Measurements from ENCODE around the gene AP1B1. TPM values are rescaled to one million over a fixed set of nuclear protein-coding genes. Genes with fewer than 3 reads are reported as not detected.

The AP1B1 gene
- total and polyA plus RNA-seq, 2 of the 8 experiments (the other 6 are each of a cell fraction or from before 2014, with no cell fraction given) = 64.2 to 86.8 TPM

DNA sequence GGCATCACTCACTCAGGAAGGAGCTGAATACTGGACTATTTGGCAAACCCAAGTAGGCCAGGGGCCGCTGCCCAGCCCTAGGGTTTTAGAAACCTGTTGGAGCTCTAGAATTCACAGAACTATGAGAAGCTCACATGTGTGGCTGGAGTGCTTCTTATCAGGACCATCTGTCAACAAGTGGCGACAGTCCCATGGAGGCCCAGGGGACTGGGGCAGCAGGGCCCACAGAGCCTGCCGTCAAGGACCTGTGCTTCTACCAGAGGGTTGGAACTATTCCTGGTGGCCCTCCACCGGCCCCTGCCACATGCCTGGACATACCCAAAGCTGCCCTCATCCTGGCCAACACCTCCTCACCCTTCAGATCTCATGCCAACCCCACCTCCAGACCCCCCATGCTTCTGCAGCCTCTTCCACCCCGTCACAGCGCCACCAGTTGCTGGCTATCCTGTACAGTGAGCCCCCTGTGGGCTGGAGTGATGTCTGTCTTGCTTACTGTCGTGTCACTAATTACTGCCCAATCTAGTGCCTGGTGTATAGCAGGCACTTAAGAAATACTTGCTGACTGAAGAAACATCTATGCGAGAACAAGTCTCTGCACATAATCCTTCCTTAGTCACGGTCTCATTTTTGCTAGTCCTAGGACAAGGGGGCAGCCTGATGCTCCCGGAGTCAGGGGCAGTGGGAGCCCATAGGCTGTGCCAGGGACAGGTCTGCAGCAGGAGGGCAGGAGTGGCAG is 45.6 kb downstream of the AP1B1 start:
- Histone ChIP-seq H4K8ac (ENCODE audit: extremely low read depth, insufficient read depth, low read length) (no peak overlapping the region), H3K9ac (replicated peaks in 1 of 4; ENCODE audit: extremely low read depth in 1 of 4, low read depth in 3 of 4, low read length in 3 of 4) (no peak overlapping the region), H4K20me1 (replicated peaks in 1 of 2; ENCODE audit: control insufficient read depth in 1 of 2, insufficient read depth in 2 of 2, low read length in 2 of 2) (peaks cover 1 to 6% of the 10 kb centered on the region in 2 experiments), H3K18ac (ENCODE audit: extremely low read depth, low read length) (no peak overlapping the region), H3K4ac (replicated peaks; ENCODE audit: insufficient read length, low read depth, low read length) (no peak overlapping the region), H3K23me2 (ENCODE audit: low read depth, low read length) (no peaks in the 10 kb centered on the region), H3K23ac (ENCODE audit: insufficient read length) (no peak overlapping the region), H2AK5ac (ENCODE audit: low read depth, low read length) (no peak overlapping the region), H4K91ac (replicated peaks; ENCODE audit: insufficient read length, low read length) (no peak overlapping the region), H3K36me3 (ENCODE audit: control insufficient read depth in 2 of 4, insufficient read depth in 4 of 4, low read length in 3 of 4) (peaks cover 8 to 41% (median 25%) of the 10 kb centered on the region in 4 experiments), H2BK12ac (ENCODE audit: low read depth, low read length) (no peak overlapping the region), H3K56ac (replicated peaks; ENCODE audit: insufficient read length, low read depth, low read length) (no peak overlapping the region), H2AFZ (ENCODE audit: low read length) (no peak overlapping the region), H4K5ac (ENCODE audit: insufficient read length, low read depth, low read length) (no peak overlapping the region), H3K4me3 (ENCODE audit: extremely low read depth in 1 of 4, insufficient read depth in 2 of 4, low read depth in 3 of 4, low read length in 4 of 4) (no peak overlapping the region), H3K4me2 (ENCODE audit: insufficient read depth in 1 of 2, low read depth in 2 of 2, low read length in 2 of 2) (no peak overlapping the region), H3K9me3 (ENCODE audit: insufficient read depth in 2 of 2, low read depth in 1 of 2, low read length in 1 of 2) (no peaks in the 10 kb centered on the region), H3K27me3 (replicated peaks in 1 of 4; ENCODE audit: control insufficient read depth in 3 of 4, extremely low read depth in 1 of 4, insufficient read depth in 3 of 4, low read length in 3 of 4) (no peaks in the 10 kb centered on the region), H3K4me1 (replicated peaks in 1 of 4; ENCODE audit: control insufficient read depth in 3 of 4, insufficient read depth in 4 of 4, low read length in 3 of 4) (no peaks in the 10 kb centered on the region), H3K79me1 (ENCODE audit: low read depth, low read length) (no peaks in the 10 kb centered on the region), H2BK5ac (ENCODE audit: low read depth, low read length) (0 out of 2 replicates have a peak overlapping the region, but pooled peaks have one; percentile 35), H2BK20ac (ENCODE audit: low read length) (no peak overlapping the region), H3K27ac (ENCODE audit: low read depth, low read length) (no peak overlapping the region), H3K14ac (ENCODE audit: insufficient read length) (no peak overlapping the region), H2BK120ac (replicated peaks; ENCODE audit: low read depth, low read length) (no peak overlapping the region), H2BK15ac (ENCODE audit: low read length) (no peak overlapping the region), H3K79me2 (ENCODE audit: control insufficient read depth in 1 of 2, insufficient read depth in 2 of 2, low read length in 2 of 2) (no peaks in the 10 kb centered on the region)
- ChIA-PET POLR2A (ENCODE audit: partially characterized antibody) (interaction anchor here (0.9 to 1.2 kb wide), 2 partner anchors 11 to 29 kb away, joined by 3 read pairs; no protein-coding TSS in a partner anchor), CTCF (ENCODE audit: partially characterized antibody) (interaction anchor here (1.0 to 1.7 kb wide), 6 partner anchors 9 to 219 kb away, joined by 3 to 7 read pairs (median 4); no protein-coding TSS in a partner anchor)
- FAIRE-seq (no peak), DNase-seq (ENCODE audit: low read depth in 1 of 2, low spot score in 2 of 2) (no peak)
- TF ChIP-seq KDM1A (IDR thresholded peaks at IDR 0.05; ENCODE audit: borderline replicate concordance, low read length) (no peak), BCL11A (IDR thresholded peaks at IDR 0.05; ENCODE audit: low read depth in 2 of 2, low read length in 2 of 2) (no peak)
- WGBS, 2 experiments (ENCODE audit: extremely low coverage in 1 of 2, insufficient coverage in 1 of 2, insufficient read length in 1 of 2, insufficient replicate concordance in 2 of 2, low coverage in 1 of 2, low lambda C conversion rate in 2 of 2, missing lambda C conversion rate in 1 of 2) = 88% methylated on average over 10 of the region's 10 CpGs; no CpG with 5 or more reads in 1 of the 2 experiments

All from H1 (cell line).